LoVo (cell line): Measurements from ENCODE around the gene MKNK1.

Experiments used
- DNase-seq: peaks from one replicate; pipeline ENCODE4 v3.0.0-alpha.2; 2016; ENCODE audit warnings: low spot score

Gene MKNK1

DNA sequence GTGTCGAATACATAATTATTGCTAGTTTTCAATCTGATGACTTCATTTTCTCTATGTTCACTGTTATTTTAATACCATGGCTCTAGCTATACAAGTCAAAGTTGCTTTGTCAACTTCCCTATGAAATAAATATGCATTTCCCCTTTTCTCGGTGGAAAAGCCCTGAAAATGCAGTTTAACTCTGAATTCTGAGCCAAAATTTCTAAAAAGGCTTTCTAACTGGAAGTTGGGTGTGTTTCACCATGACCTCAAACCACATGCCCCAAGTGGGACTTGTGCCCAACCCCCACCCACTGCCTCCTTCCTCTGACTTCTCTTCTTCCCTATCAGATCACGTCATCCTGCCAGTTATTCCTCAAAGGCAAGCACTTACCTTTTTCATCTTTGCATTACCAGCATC is 8.9 kb downstream of the MKNK1 start:
- no peak for DNase-seq

DNA sequence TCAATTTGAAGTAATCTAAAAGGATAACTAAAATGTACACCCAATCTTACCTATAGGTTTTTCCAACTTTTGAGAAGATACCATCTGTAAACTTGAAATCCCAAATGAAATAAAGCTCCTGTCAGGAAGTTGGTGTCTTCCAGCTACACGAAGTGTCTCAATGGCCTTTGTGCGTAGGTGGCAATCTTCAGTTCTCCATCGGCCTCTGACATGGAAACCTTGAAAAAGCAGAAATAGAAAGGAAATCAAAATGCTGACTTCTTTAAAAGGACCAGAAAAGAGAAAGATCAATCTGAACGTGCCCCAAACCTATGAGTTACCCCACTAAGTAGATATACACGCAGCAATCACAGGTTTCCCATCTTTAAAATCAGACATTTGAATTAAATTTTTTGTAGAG is 10.0 kb downstream of the MKNK1 start:
- DNase-seq, result no peak

DNA sequence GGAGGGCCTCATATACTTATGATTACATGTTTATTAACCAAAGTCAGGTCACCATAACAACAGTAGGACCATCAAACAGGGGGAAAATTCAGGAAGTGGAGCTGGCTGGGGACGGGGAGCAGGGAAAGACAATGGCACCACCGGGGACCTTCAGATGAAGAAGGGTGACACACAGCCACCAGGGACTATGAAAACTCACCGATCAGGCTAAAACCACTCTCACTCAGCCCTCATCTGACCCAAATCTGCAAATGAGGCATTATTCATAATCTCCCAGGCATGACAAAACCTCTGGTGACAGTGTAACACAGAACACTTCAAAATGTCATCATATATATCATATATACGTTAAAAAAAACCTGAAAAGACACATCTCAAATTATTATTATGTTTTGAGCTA is 11.2 kb downstream of the MKNK1 start:
- no peak for DNase-seq

DNA sequence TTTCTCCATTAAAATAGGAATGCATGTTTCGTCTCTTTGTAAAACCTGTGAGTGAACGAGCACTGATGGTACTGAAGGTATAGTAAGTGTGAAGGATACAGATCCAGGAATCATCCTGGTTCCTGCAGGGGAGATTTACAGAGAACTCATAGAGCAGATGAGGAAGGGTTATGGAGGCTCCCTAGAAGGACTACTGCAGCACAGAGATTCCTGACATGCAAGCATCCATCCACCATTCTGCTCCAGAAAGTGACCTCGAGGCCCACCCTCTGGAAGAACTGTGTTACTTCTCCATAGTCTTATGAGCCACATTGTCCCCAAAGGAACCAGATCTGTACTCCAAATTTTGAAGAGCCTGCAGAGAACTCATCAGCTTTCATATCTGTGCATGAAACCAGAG is 14.5 kb downstream of the MKNK1 start:
- DNase-seq, result no peak

DNA sequence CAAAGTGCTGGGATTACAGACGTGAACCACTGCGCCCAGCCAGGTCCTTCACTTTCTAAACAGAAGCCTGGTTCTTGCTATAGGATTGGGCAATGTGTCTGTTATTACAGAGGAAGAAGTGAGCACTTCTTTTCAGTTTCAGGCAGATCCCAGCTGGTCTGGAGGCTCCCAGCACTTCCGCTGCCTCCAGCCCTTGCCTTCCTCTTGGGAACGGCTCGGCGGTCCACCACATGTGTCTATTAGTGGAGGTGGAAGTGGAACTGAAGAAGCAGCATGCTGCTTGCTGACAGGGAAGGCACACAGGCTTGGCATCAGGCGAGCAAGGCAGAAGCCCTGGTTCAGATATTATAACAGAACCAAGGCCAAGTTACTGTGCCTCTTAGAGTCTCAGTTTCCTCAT is 17.0 kb downstream of the MKNK1 start:
- no peak for DNase-seq

DNA sequence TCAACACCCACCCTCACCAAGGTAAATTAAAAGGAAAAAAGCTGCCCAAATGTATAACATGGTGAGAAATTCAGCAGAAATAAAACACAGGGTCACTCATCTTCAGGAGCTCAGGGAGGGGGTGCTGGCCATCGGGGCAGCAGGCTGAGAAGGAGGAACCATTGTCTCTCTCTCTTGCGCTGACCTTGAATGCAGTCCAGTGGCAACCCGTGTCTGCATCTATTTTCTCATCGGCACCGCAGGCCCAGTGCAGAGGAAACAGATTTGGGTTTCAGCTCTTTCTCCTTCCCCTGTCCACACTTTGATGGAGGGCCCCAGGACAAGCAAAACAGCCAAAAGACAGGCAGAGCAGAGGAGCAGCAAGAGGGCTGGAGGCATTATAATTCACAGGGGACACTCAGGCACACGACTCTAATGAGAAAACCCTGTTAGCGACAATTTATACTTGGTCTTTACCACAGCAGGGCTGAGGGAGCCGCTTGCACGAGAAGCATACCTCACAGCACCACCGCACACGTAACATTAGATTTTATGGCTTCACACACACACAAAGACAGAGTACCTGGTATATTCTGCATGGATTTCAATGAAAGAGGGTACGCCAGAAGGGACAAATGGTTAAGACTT is 18.6 kb downstream of the MKNK1 start:
- no peak for DNase-seq

DNA sequence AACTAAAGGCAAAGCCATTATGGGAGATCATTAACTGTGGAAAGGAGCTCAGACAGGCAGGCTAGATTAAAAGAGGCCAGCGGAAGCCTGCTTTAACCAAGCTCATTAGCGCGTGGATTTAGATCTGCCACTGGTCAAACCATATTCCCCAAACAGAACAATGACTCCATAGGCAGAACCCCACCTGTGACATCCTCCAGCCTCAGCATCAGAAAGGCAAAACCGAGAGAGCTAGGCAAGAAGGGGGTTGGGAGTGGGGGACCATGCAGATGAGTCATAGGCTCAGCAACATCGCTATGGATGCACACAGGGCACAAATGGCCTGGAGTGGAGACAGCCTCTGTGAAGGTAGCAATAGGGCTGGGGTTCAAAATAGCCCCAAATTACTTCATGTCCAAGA is 20.6 kb downstream of the MKNK1 start:
- DNase-seq, result no peak

DNA sequence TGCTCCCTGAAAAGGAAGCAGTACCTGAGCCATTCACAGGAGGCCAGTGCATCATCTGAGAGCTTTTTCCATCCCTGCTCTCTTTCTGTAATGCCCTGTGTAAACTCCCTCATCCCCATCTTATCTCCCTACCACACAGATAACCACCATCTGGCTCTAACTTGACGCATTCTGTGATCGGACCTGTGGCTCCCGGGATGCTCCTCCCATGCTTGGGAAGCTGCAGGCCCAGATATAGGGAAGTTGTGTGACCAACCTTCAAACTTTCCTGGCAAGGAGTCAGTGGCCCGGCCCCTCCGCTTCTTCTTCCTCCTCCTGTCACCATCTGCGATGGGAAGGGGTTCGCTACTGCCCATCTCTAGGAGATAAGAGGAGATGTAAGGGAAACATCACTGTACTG is 21.1 kb downstream of the MKNK1 start:
- no peak for DNase-seq

DNA sequence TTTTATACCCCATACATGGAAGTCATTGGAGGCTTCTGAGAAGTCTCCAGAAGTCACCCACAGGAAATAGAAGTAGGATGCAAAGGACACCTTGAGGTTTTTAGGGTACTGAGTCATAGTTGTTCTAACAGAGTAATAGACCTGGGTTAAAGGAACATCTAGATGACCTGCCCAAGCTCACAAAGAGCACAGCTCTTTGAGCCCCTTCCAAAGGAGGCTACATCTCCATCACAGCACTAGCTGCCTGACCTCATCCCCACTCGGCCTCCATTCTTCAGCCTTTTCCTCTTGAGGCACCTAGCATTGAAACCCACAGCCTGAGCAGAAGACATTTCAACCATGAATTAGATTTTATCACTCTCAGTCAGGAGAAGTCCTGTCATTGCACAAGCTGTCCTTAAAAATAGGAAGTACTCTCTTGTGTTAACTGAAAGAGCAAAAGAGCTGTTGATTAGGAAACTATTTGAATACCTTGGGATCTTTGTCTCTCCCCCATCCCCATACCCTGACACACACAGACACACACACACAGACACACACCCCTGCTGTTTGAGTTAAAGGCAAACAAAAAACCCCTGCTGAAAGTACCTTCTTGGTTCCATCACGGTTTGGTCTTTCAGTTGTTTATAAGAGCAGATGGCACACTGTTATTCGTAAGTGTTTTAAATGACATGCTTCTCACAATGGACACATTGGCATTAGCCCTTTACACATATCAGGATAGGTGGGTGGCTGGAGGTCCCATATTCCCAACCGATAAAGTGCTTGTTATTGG is 22.2 kb downstream of the MKNK1 start:
- DNase-seq, result no peak

DNA sequence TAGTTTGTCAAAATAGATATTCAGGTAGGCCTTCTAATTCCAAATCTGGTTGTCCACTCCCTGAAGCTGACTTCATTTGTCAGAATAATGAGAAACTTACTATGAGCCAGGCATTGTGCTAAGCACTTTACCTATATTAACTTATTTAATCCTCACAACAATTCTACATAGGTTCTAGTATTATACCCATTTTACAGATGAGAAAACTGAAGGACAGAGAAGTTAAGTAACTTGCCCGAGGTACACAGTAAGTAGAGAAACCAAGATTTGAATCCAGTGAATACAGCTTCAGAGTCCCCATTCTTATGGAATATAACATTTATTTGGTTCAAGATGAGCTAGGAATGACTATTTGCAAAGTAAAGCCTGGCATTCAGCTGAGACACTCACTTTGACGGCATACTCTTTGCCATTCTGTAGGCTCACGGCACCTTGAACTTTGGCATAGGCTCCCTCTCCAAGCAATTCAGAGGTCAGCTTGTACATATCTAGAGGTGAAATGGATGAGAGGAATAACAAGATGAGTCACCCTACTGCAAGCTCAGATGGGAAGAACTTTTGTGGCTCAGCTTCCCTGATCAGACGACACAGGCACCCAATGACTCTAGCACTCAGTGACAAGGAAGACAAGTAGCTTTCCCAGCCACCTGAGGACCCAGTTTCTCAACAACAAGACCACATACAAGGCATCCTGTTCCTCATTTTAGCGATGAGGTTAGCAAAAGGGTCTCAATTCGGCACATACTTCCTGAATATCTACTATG is 23.7 kb downstream of the MKNK1 start:
- no peak for DNase-seq

DNA sequence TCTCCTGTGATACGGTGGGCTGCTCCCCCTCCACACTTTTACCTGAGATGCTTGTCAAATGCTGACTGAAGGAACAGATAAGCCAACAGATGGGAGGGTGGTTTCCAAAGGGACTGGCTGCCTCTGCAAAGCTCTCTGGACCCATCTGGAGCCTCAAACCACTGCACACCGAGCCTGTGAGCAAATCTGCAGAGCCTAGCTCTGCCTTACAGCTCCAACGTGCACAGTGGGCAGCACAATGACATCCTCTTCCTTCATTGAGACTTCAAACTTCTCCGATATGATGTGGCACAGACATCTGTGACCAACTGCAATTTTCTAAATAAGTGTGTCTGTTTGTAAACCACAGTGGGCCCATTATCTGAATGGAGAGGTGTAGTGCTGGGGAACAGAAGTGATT is 26.4 kb downstream of the MKNK1 start:
- no peak for DNase-seq

DNA sequence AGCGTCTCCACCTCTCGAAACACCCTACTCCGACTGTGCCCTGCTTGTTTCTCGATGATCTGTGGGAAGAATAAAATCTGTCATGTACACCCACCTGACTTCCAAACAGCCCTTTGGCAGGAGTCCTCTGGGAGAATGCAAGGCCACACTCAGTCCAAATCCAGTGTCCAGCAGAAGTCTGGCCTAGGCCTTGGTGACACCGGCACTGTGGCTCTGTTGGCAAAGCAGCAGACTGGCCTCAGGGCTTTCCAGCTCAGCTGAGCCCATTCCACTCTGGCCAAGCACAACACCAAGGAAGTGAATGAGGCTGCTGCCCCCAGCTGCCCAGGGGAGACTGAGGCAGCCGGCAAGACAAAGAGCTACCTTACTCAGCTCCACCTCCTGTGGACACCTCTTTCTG is 27.5 kb downstream of the MKNK1 start:
- DNase-seq, result no peak

DNA sequence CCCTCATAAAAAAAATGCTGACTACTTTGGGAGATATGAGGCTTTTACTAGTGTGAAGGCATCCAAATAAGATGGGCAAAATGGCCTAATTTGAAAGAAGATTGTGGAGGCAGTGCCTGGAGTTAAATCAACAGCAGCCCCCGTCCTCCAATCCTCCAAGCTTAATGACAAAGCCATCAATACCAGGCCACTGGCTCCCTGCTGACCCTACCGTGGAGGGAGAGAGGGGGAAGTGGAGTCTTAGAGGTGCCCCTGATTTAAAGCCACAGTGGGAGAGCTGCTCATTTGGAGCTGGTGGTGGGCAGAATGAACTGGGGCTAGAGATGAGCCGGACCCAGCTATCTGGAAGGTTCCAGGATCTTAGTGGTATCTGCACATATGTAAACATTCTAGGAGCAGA is 28.3 kb downstream of the MKNK1 start:
- DNase-seq, result no peak

DNA sequence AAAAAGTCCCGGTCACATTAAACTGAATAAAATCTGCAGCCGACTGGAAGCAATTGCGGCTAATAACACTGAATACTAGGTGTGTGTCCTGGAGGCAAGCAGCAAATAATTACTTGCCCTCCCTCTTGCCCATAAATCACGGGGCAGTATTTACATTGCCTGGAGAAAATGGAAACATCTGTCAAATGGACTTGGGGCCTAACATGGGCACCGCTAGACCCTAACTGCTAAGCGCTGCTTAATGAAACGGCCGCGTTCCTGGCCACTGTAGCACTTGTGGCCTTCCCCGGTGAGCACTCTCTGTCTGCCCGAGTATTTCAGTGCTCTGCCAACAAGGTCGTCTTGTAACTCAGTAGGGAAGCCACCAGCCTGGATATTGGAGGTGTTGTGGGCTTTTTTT is 28.8 kb downstream of the MKNK1 start:
- no peak for DNase-seq

DNA sequence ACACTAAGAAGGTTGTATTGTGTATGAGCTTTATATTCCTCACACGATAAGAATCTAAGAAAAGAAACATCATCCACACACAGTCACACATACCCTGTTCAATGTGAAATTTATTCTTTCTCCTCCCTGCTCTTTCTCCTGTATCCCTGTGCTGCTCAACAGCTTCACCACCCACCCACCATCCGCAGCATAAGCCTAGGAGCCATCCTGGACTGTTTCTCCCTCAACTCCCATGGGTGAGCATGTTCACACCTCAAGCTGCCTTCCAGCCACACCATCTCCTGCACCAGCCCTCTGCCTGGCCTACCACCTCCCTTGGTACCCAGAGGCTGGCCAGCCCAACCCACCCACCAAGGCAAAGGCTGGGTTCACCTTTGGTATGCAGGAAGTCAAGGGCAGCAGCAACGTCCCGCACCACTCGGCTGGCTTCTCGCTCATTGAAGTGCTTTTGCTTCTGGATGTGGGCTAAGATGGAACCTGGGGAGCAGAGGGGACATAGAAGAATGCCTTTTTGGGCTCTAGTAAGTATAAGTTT is 32.3 kb downstream of the MKNK1 start:
- DNase-seq, result no peak

DNA sequence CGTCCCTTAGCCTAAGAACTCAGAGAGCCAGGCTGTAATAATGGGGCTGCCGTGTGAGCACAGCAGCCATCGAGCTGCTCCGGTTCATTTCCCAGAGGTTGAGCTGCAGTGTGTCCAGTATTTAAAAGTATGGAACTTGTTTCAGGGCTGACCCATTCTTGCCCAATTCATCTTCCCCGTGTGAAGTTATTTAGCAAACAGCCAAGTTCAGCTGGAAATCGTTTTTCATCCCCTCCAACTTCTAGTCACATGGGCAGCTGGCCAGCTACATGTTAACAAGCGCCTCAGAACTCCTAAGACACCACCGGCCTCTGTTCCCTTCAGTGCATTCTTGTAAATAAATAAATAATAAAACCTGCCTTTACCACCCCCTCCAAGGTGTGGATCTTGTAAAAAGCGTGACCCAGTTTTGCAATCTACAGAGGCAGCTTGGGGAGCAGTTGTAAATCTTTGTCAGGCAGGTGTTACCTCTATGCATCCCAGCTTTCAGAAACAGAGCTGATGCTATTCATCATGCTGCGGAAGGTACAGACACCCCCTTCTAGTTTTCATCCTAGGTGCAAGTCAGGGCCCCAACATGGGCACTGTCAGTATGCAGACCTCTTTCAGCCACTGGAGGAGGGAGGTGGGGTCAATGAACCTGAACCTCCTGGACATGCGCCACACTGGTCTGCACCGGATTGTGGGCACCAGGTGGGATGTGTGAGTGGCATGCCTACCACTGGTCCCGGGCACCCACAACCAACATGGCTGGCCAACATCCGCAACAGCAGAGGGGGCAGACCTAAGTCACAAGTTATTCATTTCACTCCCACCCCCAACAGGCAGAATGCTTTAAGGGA is 34.0 kb downstream of the MKNK1 start:
- no peak for DNase-seq

DNA sequence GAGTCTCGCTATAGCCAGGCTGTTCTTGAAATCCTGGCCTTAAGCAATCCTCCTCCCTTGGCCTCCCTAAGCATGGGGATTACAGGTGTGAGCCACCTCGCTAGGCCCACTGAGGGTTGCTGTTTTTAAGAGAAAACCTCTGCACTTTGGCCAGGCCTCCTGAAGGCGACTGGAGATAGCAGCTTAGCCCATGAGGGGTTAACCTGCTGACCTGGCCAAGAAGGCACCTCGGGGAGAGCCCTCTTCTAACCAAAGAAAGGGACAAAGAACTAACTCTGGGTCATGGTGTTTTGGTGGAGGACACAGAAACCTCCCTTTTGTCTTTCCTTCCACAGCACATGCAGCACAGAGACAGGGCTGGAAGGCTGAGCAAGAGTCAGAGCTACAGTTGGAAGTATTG is 35.0 kb downstream of the MKNK1 start:
- DNase-seq, result no peak

DNA sequence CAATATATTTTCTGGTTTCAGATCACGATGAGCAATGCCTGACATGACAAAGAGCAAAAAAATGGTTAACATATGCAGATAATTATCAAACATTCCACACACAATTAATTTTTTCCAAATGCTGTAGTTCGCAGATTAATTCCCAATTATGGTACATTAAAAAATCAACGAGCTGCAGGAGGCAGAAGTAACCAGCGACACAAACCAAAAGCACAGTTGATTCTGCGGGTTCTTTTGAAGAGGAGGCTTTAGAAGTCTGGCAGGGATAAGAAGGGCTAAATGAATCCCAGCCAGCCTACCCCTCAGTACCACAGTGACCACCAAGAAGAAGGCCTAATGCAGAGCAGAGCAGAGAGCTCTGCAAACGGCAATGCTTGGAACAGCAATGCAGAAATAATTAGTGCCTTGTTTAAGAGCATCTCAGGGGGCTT is 35.6 kb downstream of the MKNK1 start:
- DNase-seq, result no peak

DNA sequence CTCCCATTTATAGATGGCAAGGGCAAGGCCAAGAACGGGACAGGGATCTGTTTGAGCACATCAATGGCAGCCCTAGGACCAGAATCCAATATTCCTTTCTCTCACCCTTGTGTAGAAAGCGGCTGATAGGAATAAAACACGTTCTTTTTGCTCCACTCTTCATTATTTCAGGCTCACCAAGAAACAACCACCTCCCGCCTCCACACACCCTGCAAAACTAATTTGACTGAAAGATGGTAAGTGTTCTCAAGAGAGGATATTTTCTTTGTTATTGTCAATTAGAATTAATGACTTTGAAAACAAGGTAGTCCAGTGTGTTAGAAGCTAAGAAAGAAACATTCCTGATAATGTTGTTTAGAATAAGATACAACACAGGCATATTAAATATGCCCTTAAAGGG is 40.7 kb downstream of the MKNK1 start:
- no peak for DNase-seq

DNA sequence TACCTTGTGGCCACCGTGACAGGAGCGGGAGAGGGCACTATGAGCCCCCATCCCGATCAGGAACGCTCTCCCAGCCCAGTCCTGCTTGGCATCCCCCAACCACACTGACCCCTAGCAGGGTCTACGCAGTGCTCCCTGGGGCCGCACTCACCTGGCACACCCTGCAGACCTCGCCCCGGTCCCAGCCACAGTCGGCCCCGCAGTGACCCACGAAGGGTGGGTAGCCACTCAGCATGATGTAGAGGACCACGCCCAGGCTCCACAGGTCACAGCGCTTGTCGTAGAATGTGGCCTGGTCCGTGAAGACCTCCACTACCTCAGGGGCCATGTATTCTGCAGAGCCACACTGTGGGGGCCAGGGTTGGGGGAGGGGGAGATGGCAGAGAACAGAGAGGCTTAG is 41.6 kb downstream of the MKNK1 start:
- no peak for DNase-seq

DNA sequence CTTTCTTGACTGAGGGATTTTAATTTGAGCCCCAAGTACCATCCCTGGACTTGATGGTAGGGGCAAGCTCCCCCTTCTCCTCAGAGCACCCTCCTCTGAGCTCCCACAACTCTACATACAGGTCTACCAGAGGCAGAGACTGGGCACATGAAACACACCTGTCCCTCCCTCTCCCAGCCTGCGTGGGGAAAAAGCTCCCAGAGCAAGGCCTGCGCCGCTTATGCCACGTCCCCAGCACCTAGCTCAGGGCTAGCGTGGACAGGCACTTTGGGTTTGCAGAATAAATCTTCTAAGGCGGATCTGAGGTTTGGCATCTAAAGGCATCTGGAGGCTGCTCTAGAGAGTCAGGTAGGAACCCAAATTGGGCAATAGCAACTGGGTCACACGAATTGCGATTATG is 45.1 kb downstream of the MKNK1 start:
- no peak for DNase-seq
